Activated CD8-positive, alpha-beta T cell treated with anti-CD3 and anti-CD28 coated beads, Interleukin-2, amount 10 ng/mL, durations not matched to agents 7 days and 5 days (primary cell): ENCODE results near the gene SLC7A5. TPM values are rescaled to one million over a fixed set of nuclear protein-coding genes. Genes with fewer than 3 reads are reported as not detected.
"Not testable (repeated sequence)": the region's sequence is repeated elsewhere in the genome, so short reads cannot be mapped to it uniquely, and the experiment has no call there.

ENCODE experiments used
- ATAC-seq: fragments of 150-1000 bp; cut with Tn5 transposase; one replicate; pipeline ENCODE4 v1.10.0; 2021; ENCODE audit warnings: moderate library complexity
- CTCF ChIA-PET: fragments of 350-600 bp; sonication (Branson Sonifier 250); formaldehyde crosslinking; loops from one replicate; lab custom pipeline; 2021; ENCODE audit warnings: antibody characterized with exemption; lab: Charles Lee
- POLR2A ChIA-PET: fragments of 350-600 bp; sonication (Branson Sonifier 250); formaldehyde crosslinking; loops from one replicate; lab custom pipeline; 2021; ENCODE audit warnings: antibody characterized with exemption; lab: Charles Lee
- DNase-seq: peaks from one replicate; pipeline ENCODE4 v3.0.0-alpha.2; 2020
- H3K27ac Mint-ChIP-seq: one replicate; pipeline ENCODE4 v1.8.0; 2021; ENCODE audit warnings: mild to moderate bottlenecking, mixed read lengths
- H3K27me3 Mint-ChIP-seq: one replicate; pipeline ENCODE4 v1.8.0; 2021; ENCODE audit warnings: low read depth, mixed read lengths
- H3K36me3 Mint-ChIP-seq: one replicate; pipeline ENCODE4 v1.8.0; 2021; ENCODE audit warnings: low read depth, mixed read lengths
- H3K4me1 Mint-ChIP-seq: one replicate; pipeline ENCODE4 v1.8.0; 2021; ENCODE audit warnings: low read depth, mixed read lengths
- H3K4me3 Mint-ChIP-seq: one replicate; pipeline ENCODE4 v1.8.0; 2021; ENCODE audit warnings: mild to moderate bottlenecking, mixed read lengths
- H3K9me3 Mint-ChIP-seq: one replicate; pipeline ENCODE4 v1.8.0; 2022; ENCODE audit warnings: mixed read lengths; ENCODE audit not compliant: insufficient read depth
- total RNA-seq, 2 experiments: library from RNA; stranded (reverse); gene quantifications; one replicate each; pipeline ENCODE4 v1.2.3, GENCODE V29; 2021

Gene SLC7A5
- total RNA-seq, 2 experiments from 2014 or later, result 114 to 118 TPM

DNA sequence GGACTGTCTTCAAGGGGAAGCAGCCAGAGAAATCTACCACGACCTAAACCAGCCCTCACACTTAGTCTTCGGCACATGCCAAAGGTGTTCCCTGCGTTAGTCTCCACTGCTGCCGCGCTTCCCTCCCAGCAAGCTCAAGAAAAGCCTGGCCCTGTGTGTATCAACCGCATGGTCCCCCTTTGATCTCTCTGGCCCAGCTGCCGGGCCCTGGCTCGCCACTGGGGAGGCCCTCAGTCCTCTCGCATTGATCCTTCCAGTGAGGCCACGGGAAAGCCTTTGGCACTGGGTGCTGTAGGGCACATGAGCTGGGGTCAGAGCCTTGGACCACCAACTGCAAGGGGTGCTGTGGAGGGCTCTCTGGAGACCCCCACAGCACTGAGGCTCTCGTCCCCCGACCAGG, 74.0 kb downstream of the SLC7A5 start:
- Mint-ChIP-seq H3K4me3 (no peak overlapping the region), H3K27ac (no peak overlapping the region), H3K9me3 (no peaks in the 10 kb centered on the region), H3K27me3 (no peaks in the 10 kb centered on the region), H3K4me1 (no peaks in the 10 kb centered on the region), H3K36me3 (no peaks in the 10 kb centered on the region)
- ChIA-PET POLR2A (no interaction called here), CTCF (interaction anchor here (3.3 kb wide), 1 partner anchor 14 kb away, joined by 13 read pairs; no protein-coding TSS in a partner anchor)
- DNase-seq, result no peak
- no peak for ATAC-seq

DNA sequence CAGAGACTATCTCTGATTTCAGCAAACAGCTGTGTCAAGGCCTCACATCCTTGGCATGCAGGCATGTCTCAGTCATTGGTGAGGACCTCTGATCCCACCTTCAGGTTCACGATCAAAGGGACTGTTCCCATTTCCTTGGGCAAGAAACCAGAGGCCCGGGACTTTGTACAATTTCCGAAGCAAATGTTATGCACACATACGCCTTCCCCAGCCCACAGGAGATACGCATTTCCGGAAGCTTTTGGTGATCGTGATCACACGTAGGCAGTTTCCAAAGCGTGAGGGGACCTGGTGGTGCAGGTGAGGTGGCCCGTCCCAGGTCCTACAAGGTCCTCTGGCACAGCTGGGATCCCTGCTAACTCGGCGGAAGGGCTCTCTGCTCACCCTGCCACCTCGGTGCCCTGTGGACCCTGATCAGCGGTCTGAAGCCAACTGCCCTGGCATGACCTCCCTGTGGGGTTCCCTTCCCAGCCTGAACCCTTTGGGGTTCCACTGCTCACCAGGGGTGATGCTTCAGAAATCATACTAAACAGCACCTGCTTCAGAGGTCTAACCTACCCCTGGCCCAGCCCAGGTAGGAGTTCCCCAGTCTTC, 74.7 kb downstream of the SLC7A5 start:
- ChIA-PET CTCF (interaction anchor here (1.0 to 3.3 kb wide), 3 partner anchors 14 to 77 kb away, joined by 3 to 13 read pairs (median 11); no protein-coding TSS in a partner anchor), POLR2A (no interaction called here)
- DNase-seq, result no peak
- Mint-ChIP-seq H3K27me3 (no peaks in the 10 kb centered on the region), H3K27ac (no peak overlapping the region), H3K4me1 (no peaks in the 10 kb centered on the region), H3K9me3 (no peaks in the 10 kb centered on the region), H3K36me3 (no peaks in the 10 kb centered on the region), H3K4me3 (no peak overlapping the region)
- no peak for ATAC-seq

GRCh38 chr16:87792205-87792565, 77.1 kb downstream of the SLC7A5 start:
- DNase-seq (no peak), ATAC-seq (no peak)
- H3K36me3 Mint-ChIP-seq, result no peaks in the 10 kb centered on the region
- POLR2A ChIA-PET, result interaction anchor here (1.1 kb wide), 1 partner anchor 13 kb away, joined by 3 read pairs; no protein-coding TSS in a partner anchor
- no peak overlapping the region for H3K27ac Mint-ChIP-seq
- H3K4me3 Mint-ChIP-seq, result no peak overlapping the region
- no peaks in the 10 kb centered on the region for H3K9me3 Mint-ChIP-seq
- no peaks in the 10 kb centered on the region for H3K27me3 Mint-ChIP-seq
- CTCF ChIA-PET, result interaction anchor here (0.7 to 2.8 kb wide), 3 partner anchors 12 to 17 kb away, joined by 3 to 11 read pairs (median 11); no protein-coding TSS in a partner anchor
- peaks cover 3% of the 10 kb centered on the region for H3K4me1 Mint-ChIP-seq

- Mint-ChIP-seq H3K4me3 (no peak overlapping the region), H3K9me3 (no peaks in the 10 kb centered on the region), H3K4me1 (peaks cover 3% of the 10 kb centered on the region), H3K27me3 (no peaks in the 10 kb centered on the region), H3K27ac (no peak overlapping the region), H3K36me3 (no peaks in the 10 kb centered on the region)
- no peak for ATAC-seq
- no peak for DNase-seq
- ChIA-PET CTCF (interaction anchor here (1.1 to 2.8 kb wide), 2 partner anchors 12 to 58 kb away, joined by 4 to 11 read pairs; no protein-coding TSS in a partner anchor), POLR2A (interaction anchor here (1.1 kb wide), 1 partner anchor 13 kb away, joined by 3 read pairs; no protein-coding TSS in a partner anchor)
Observed at GRCh38 chr16:87791295-87792204, 77.8 kb downstream of the SLC7A5 start.

- Mint-ChIP-seq H3K27ac (no peak overlapping the region), H3K27me3 (no peaks in the 10 kb centered on the region), H3K9me3 (no peaks in the 10 kb centered on the region), H3K4me1 (peaks cover 3% of the 10 kb centered on the region), H3K36me3 (no peaks in the 10 kb centered on the region), H3K4me3 (no peak overlapping the region)
- no peak for DNase-seq
- CTCF ChIA-PET, result interaction anchor here (1.1 to 2.8 kb wide), 2 partner anchors 11 to 59 kb away, joined by 4 to 11 read pairs; no protein-coding TSS in a partner anchor
- ATAC-seq, result no peak
- POLR2A ChIA-PET, result no interaction called here
Observed at GRCh38 chr16:87790292-87791100, 78.8 kb downstream of the SLC7A5 start.

DNA sequence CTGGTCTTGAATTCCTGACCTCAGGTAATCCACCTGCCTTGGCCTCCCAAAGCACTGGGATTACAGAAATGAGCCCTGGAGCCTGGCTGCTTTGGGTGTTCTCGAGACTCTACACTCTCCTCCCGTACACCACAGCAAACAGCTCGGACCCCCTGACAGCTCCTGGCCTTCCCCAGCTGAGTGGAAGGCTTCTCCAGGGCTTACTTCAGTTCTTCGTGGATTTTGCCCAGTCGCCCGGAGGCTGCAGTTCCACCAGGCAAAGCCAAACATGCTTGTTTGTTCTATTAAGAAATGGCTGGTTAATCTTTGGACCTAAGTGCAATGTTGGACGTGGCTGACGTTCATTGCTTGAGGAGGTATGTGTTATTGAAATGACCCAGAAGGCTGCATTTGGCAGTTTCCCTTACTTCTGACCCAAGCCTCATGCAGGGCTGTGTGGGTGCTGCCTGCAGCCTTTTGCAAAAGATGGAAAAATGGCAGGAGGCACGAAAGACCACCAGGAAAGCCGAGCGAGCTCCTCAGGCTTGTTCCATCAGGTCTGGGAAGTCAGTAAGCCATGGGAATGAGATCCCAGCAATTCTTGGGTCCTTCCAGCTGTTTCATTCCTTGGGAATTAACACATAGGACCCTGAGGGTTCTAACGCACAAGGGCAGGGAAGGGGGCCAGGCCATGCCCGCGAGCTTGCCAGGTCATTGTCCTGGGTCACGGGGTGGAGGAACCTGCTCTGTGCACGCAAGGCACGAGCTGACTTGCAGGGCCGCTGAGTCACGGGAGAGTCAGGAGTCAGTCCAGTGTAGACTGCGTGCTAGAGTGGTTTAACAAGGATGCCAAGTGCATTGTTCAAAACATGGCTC, 79.6 kb downstream of the SLC7A5 start:
- ChIA-PET POLR2A (no interaction called here), CTCF (interaction anchor here (1.7 to 2.8 kb wide), 2 partner anchors 10 to 82 kb away, joined by 5 to 11 read pairs; no protein-coding TSS in a partner anchor)
- Mint-ChIP-seq H3K27ac (no peak overlapping the region), H3K4me3 (no peak overlapping the region), H3K4me1 (peaks cover 6% of the 10 kb centered on the region), H3K9me3 (no peaks in the 10 kb centered on the region), H3K27me3 (no peaks in the 10 kb centered on the region), H3K36me3 (no peaks in the 10 kb centered on the region)
- DNase-seq, result no peak
- no peak for ATAC-seq

DNA sequence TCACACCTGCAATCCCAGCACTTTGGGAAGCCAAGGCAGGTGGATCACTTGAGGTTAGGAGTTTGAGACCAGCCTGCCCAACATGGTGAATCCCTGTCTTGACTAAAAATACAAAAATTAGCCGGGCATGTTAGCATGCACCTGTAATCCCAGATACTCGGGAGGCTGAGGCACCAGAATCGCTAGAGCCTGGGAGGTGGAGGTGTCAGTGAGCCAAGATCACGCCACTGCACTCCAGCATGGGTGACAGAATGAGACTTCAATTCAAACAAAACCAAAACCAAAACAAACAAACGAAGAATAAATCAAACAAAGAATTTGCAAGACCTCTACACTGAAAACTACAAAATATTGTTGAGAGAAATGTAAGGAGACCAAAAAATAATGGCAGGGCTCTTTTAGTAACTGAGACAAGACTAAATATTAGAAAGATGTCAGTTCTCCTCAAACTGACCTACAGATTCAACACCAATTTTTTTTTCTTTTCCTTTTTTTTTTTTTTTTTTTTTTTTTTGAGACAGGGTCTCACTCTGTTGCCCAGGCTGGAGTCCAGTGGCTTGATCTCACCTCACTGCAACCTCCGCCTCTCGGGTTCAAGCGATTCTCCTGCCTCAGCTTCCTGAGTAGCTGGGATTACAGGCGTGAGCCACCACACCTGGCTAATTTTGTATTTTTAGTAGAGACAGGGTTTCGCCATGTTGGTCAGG, 80.4 kb downstream of the SLC7A5 start:
- H3K36me3 Mint-ChIP-seq, H3K4me1 Mint-ChIP-seq: not testable (repeated sequence)

DNA sequence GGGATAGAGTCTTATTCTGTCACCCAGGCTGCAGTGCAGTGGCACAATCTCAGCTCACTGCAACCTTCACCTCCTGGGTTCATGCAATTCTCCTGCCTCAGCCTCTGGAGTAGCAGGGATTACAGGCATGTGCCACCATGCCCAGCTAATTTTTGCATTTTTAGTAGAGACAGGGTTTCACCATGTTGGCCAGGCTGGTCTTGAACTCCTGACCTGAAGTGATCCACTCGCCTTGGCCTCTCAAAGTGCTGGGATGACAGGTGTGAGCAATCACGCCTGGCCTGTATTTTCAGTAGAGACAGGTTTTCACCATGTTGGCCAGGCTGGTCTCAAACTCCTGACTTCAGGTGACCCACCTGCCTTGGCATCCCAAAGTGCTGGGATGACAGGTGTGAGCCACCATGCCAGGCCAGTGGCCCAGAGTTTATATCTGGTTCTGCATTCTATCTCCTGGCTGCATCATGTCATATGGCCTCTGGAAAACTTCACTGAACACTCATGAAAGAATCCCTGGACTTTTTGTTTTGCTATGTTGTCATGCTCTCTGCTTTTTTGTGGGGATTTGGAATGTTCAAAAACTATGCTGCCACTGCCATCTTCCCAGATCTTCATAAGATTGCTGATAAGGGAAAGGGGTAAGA, 81.7 kb downstream of the SLC7A5 start:
- H3K4me3 Mint-ChIP-seq, H3K36me3 Mint-ChIP-seq, H3K9me3 Mint-ChIP-seq, H3K4me1 Mint-ChIP-seq, ATAC-seq, H3K27me3 Mint-ChIP-seq, DNase-seq, H3K27ac Mint-ChIP-seq: not testable (repeated sequence)
- ChIA-PET CTCF (interaction anchor here (1.2 kb wide), 2 partner anchors 8 to 62 kb away, joined by 3 to 6 read pairs; no protein-coding TSS in a partner anchor), POLR2A (interaction anchor here (1.0 kb wide), 1 partner anchor 19 kb away, joined by 3 read pairs; no protein-coding TSS in a partner anchor)

More for the DNA sequence above, 80.4 kb downstream of the SLC7A5 start:
- not testable (repeated sequence) for DNase-seq, H3K27me3 Mint-ChIP-seq, H3K9me3 Mint-ChIP-seq, ATAC-seq, H3K4me3 Mint-ChIP-seq, H3K27ac Mint-ChIP-seq
- CTCF ChIA-PET, result interaction anchor here (1.2 to 1.7 kb wide), 2 partner anchors 10 to 83 kb away, joined by 5 to 6 read pairs; no protein-coding TSS in a partner anchor
- POLR2A ChIA-PET, result interaction anchor here (1.0 kb wide), 1 partner anchor 18 kb away, joined by 3 read pairs; no protein-coding TSS in a partner anchor

- H3K4me3 Mint-ChIP-seq, result no peak overlapping the region
Observed at GRCh38 chr16:87784812-87785211, 84.5 kb downstream of the SLC7A5 start.

More at GRCh38 chr16:87784812-87785211, 84.5 kb downstream of the SLC7A5 start:
- ChIA-PET CTCF (interaction anchor here (1.3 to 1.7 kb wide), 2 partner anchors 87 to 143 kb away, joined by 3 to 11 read pairs; no protein-coding TSS in a partner anchor), POLR2A (interaction anchor here (0.5 kb wide), 1 partner anchor 18 kb away, joined by 4 read pairs; no protein-coding TSS in a partner anchor)
- no peak overlapping the region for H3K27ac Mint-ChIP-seq
- H3K36me3 Mint-ChIP-seq, result peaks cover 9% of the 10 kb centered on the region
- ATAC-seq, result no peak
- no peak for DNase-seq
- peaks cover 31% of the 10 kb centered on the region for H3K4me1 Mint-ChIP-seq
- H3K9me3 Mint-ChIP-seq, result peaks cover 6% of the 10 kb centered on the region
- H3K27me3 Mint-ChIP-seq, result no peaks in the 10 kb centered on the region
